Fibroblast of skin of left biceps (primary cell): ENCODE results near the gene SPTBN5.

Experiments
- DNase-seq, 2 experiments: peaks; one replicate each; pipeline ENCODE4 v3.0.0-alpha.2; 2013; ENCODE audit warnings: low read depth in 2 of 2

The SPTBN5 gene

GRCh38 chr15:41893422-41894250 lies at the start of gene SPTBN5:
Gene SPTBN5 (minus strand): TSS chr15:41894053. CDS start chr15:41893497, 556 bp downstream.
- DNase-seq = no peak

- no peak for DNase-seq
Measured at GRCh38 chr15:41942886-41943285, 49.0 kb upstream of the SPTBN5 start.

- DNase-seq = no peak
Measured at GRCh38 chr15:41941644-41942415, 48.0 kb upstream of the SPTBN5 start.

GRCh38 chr15:41940441-41940857 lies 46.6 kb upstream of the SPTBN5 start:
- peak; percentile 66 to 74 for DNase-seq

GRCh38 chr15:41939986-41940385 lies 46.1 kb upstream of the SPTBN5 start:
- no peak for DNase-seq

GRCh38 chr15:41937568-41937923 lies 43.7 kb upstream of the SPTBN5 start:
- DNase-seq = no peak

- DNase-seq = no peak
Measured at GRCh38 chr15:41936649-41937567, 43.1 kb upstream of the SPTBN5 start.

- no peak for DNase-seq
Measured at GRCh38 chr15:41936155-41936554, 42.3 kb upstream of the SPTBN5 start.

- DNase-seq = no peak
Measured at GRCh38 chr15:41935566-41936020, 41.7 kb upstream of the SPTBN5 start.

- no peak for DNase-seq
Measured at GRCh38 chr15:41934843-41935242, 41.0 kb upstream of the SPTBN5 start.

GRCh38 chr15:41933771-41934170 lies 39.9 kb upstream of the SPTBN5 start:
- DNase-seq = no peak

- no peak for DNase-seq
Measured at GRCh38 chr15:41933326-41933725, 39.5 kb upstream of the SPTBN5 start.

GRCh38 chr15:41932511-41933289 lies 38.8 kb upstream of the SPTBN5 start:
- DNase-seq = no peak

GRCh38 chr15:41932101-41932500 lies 38.2 kb upstream of the SPTBN5 start:
- DNase-seq = no peak

- no peak for DNase-seq
Measured at GRCh38 chr15:41930867-41931222, 37.0 kb upstream of the SPTBN5 start.

- peak; percentile 82 to 87 for DNase-seq
Measured at GRCh38 chr15:41930221-41930866, 36.5 kb upstream of the SPTBN5 start.

GRCh38 chr15:41928637-41929620 lies 35.1 kb upstream of the SPTBN5 start:
- DNase-seq = no peak

GRCh38 chr15:41928100-41928499 lies 34.2 kb upstream of the SPTBN5 start:
- no peak for DNase-seq

GRCh38 chr15:41927536-41927935 lies 33.7 kb upstream of the SPTBN5 start:
- DNase-seq = no peak
